ENCODE measurements around the gene SLC5A1.

DNA sequence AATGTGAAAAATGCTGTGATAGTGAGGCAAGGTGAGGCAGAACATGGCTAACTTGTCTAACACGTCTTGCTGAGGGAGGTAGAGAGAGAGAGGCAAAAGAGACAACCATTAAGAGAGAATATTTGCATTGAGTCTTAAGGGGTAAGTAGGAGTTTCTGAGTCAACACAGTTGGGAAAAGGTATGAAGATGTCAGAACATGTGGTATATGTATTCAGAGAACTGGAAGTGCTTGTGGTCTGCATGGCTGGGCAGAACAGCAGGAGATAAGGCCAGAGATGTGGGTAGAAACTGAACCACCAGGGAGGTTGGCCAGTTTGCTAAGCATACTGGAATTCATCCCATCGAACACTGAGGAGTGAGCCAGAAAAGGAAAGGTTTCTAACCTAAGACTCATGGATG is 25.0 kb upstream of the SLC5A1 start:
- TF ChIP-seq, protein P1, sequence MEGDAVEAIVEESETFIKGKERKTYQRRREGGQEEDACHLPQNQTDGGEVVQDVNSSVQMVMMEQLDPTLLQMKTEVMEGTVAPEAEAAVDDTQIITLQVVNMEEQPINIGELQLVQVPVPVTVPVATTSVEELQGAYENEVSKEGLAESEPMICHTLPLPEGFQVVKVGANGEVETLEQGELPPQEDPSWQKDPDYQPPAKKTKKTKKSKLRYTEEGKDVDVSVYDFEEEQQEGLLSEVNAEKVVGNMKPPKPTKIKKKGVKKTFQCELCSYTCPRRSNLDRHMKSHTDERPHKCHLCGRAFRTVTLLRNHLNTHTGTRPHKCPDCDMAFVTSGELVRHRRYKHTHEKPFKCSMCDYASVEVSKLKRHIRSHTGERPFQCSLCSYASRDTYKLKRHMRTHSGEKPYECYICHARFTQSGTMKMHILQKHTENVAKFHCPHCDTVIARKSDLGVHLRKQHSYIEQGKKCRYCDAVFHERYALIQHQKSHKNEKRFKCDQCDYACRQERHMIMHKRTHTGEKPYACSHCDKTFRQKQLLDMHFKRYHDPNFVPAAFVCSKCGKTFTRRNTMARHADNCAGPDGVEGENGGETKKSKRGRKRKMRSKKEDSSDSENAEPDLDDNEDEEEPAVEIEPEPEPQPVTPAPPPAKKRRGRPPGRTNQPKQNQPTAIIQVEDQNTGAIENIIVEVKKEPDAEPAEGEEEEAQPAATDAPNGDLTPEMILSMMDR (IDR thresholded peaks at IDR 0.05): no peak
- no peak for TF ChIP-seq POLR2A (IDR thresholded peaks at IDR 0.05)
